SK-N-SH (cell line): Measurements from ENCODE around the gene MACROD2.
"Not testable (repeated sequence)": the region's sequence is repeated elsewhere in the genome, so short reads cannot be mapped to it uniquely, and the experiment has no call there.

ENCODE experiments used
- CTCF ChIP-seq: fragments of 200-600 bp; sonication (generic); IDR thresholded peaks from 2 replicates; pipeline ENCODE4 v1.6.1; 2017; ENCODE audit warnings: antibody characterized with exemption, mild to moderate bottlenecking, moderate library complexity
- RXRA ChIP-seq: IDR thresholded peaks from 2 replicates; pipeline ENCODE4 v1.4.0; 2012; ENCODE audit warnings: low read depth, mild to moderate bottlenecking, borderline replicate concordance

- TF ChIP-seq RXRA, CTCF: not testable (repeated sequence)
These were observed 231.0 kb downstream of the MACROD2 start for GRCh38 chr20:14226051-14227049.
